Central memory CD8-positive, alpha-beta T cell (primary cell): Measurements from ENCODE around the gene ZRANB1.

Experiments used
- ATAC-seq: fragments of 150-1000 bp; cut with Tn5 transposase; replicated peaks from 2 replicates; pipeline ENCODE4 v1.10.0; 2022; ENCODE audit warnings: mild to moderate bottlenecking, moderate FRiP score, moderate number of reproducible peaks; ENCODE audit not compliant: poor library complexity, severe bottlenecking; ENCODE audit errors: extremely low read depth
- DNase-seq, 2 donors: peaks; one replicate each; pipeline ENCODE4 v3.0.0; 2021; ENCODE audit warnings: low spot score in 2 of 2
- H3K27ac Mint-ChIP-seq: one replicate; pipeline ENCODE4 v1.8.0; 2022; ENCODE audit warnings: low read depth, mild to moderate bottlenecking, moderate library complexity, mixed read lengths
- H3K27me3 Mint-ChIP-seq: one replicate; pipeline ENCODE4 v1.8.0; 2022; ENCODE audit warnings: mixed read lengths
- H3K36me3 Mint-ChIP-seq: one replicate; pipeline ENCODE4 v1.8.0; 2022; ENCODE audit warnings: mild to moderate bottlenecking, moderate library complexity, mixed read lengths; ENCODE audit not compliant: insufficient read depth
- H3K4me1 Mint-ChIP-seq: one replicate; pipeline ENCODE4 v1.8.0; 2022; ENCODE audit warnings: mixed read lengths
- H3K4me3 Mint-ChIP-seq: one replicate; pipeline ENCODE4 v1.8.0; 2022; ENCODE audit warnings: mild to moderate bottlenecking, moderate library complexity, mixed read lengths
- H3K9me3 Mint-ChIP-seq: one replicate; pipeline ENCODE4 v1.8.0; 2022; ENCODE audit warnings: mixed read lengths

Gene ZRANB1

DNA sequence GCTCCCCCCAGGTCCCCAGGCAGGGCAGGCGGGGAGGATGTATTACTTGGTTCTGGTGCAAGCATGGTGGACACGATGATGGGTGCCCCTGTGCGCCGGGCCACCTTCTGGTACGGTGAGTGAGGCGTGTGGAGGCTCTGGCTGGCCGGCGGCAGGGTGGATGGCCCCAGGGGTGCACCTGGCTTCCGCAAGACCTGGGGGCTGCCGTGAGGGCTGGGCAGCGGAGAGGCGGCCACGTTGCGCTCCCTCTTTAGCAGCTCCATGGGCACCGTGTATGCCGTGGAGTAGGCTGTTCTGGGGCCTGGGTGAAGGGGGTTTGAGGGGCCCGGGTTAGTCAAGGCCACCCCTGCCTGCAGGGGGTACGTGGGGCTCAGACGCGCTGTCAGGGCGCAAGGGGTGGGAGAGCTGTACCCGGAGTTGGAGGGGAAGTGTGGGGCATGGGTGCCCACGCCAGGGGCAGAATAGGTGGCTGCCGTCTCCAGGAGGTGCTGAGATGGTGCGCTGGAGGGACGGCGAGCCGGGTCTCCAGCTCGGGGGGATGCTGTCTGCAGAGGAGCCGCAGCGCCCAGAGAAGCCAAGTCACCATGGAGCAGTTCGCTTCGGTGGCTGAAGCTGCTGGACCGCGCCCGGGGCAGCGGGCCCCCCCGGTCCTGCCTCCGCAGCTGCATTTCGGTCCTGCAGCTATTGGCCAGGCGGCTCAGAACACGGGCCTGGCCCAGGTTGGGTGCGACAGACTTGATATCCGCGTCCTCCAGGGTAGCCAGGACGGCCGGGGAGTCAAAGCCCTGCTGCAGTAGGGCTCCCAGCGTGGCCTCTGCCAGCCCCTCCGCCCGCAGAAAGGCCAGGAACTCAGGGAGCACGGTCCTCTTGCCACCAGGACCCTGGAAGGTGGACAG lies 84.4 kb downstream of the ZRANB1 start:
- Mint-ChIP-seq H3K4me1 (peaks cover 5% of the 10 kb centered on the region), H3K27ac (no peak overlapping the region), H3K36me3 (peaks cover 3% of the 10 kb centered on the region), H3K4me3 (no peak overlapping the region), H3K9me3 (no peaks in the 10 kb centered on the region), H3K27me3 (peaks cover 31% of the 10 kb centered on the region)
- no peak for ATAC-seq
- no peak for DNase-seq

DNA sequence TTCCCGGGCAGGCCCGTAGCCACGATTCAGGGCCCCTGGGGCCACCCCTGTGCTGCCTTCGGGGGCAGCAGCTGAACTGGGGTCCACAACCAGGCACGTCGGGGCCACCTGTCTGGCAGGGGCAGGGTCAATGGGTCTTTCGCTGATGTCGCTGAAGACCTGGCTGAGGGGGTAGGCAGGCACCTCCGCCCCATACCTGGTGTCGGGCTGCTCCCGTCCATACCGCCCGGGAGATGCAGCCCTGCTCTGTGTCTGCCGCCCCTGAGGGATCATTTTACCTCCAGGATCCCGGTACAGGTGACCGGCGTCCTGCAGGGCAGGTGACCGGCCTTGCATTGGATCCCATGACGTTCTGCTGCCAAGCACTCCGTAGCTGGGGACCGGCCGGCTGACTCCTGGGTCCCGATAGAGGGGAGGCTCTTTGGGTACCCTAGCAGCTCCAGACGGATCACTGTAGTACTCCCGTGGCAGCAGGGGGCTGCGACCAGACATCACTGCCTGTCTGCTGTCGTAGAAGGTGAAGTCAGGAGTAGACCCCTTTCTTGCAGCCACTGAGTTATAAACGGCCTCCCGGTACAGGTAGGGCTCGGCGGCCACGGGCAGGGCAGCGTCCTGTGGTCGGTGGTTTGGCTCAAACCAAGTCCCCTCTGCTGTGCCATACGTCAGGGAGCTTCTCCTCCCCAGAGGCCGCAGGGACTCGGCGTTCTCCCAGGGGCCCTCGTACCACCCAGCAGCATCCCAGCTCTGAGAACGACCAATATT lies 85.2 kb downstream of the ZRANB1 start:
- ATAC-seq (no peak), DNase-seq (no peak)
- Mint-ChIP-seq H3K27ac (no peak overlapping the region), H3K27me3 (peaks cover 31% of the 10 kb centered on the region), H3K9me3 (no peaks in the 10 kb centered on the region), H3K4me3 (no peak overlapping the region), H3K4me1 (peaks cover 3% of the 10 kb centered on the region), H3K36me3 (peaks cover 1% of the 10 kb centered on the region)

DNA sequence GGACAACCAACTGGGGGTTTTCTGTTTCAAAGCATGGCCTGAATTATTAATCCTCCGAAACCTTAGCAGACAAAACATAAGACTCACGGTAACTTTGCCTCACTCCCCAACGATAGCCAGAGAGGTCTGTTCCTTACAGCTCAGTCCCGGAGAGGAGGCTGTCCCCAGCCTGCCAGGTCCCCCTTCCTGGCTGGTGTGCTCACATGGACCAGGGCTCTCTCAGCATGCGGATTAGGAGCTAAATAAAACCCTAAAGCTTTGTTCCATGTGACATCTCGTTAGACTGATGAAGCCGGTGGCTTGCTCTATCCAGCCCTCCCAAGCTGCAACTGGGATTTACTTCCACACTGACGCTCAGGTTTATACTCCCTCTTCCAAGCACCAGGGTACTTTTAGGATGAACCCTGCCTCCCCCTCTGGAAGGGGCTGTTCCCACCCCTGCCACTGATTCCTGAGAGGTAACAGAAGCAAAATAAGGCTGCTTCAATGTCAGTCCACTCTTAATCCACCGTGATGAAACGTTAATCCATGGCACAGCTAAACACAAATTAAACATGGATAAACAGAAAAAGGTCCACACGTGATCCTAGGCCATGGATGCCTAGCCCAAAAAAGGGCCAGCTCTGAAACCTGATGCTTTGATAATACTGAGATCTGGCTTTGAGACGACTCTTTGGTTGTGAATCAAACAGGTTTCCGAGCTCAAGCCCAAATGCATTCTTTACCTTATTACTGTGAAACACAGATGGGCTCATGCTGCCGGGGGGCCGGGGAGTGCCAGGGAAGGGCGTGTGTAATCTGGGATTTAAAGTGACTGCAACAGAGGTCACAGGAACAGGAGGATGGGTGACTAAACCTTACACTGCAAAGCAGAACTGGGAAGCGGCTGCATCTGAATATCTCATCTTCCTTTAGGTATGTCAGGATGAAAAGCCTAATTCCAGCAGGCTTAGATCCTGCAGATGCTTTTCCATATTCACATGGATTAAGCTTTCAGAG lies 86.2 kb downstream of the ZRANB1 start:
- Mint-ChIP-seq H3K4me1 (no peaks in the 10 kb centered on the region), H3K36me3 (peaks cover 1% of the 10 kb centered on the region), H3K4me3 (no peak overlapping the region), H3K9me3 (no peaks in the 10 kb centered on the region), H3K27ac (no peak overlapping the region), H3K27me3 (peaks cover 34% of the 10 kb centered on the region)
- ATAC-seq (no peak), DNase-seq (no peak)

DNA sequence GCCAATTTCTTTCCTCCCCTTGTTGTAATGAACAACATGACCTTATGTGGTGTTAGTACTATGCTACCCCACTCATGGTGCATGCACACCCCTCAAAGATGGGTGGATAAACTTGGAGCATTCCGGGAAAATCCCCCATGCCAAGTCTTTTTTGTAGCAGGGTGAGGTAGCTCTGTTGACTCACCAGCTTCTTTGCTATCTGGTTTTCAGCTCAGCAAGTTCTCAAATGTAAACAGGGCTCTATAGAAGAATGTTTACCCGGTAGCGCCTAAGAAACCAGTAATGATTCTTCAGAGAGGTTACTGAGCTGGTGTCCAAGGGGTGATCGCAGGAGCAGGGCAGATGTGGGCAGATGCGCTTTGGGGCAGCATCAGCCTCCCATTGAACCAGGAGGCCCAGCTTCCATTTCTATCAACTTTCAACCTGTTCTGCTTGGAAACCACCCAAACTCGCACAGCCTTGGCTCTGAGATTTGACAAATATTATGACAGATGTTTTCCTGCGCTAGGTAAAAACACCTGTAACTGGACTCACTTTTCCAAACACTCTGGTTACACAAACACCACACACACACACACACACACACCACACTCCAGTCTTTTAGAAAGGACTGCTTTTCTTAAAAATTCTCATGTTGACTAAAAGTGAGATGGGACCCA lies 87.8 kb downstream of the ZRANB1 start:
- Mint-ChIP-seq H3K27ac (no peak overlapping the region), H3K36me3 (peaks cover 1% of the 10 kb centered on the region), H3K27me3 (peaks cover 27% of the 10 kb centered on the region), H3K9me3 (no peaks in the 10 kb centered on the region), H3K4me1 (no peaks in the 10 kb centered on the region), H3K4me3 (no peak overlapping the region)
- DNase-seq (no peak), ATAC-seq (no peak)

DNA sequence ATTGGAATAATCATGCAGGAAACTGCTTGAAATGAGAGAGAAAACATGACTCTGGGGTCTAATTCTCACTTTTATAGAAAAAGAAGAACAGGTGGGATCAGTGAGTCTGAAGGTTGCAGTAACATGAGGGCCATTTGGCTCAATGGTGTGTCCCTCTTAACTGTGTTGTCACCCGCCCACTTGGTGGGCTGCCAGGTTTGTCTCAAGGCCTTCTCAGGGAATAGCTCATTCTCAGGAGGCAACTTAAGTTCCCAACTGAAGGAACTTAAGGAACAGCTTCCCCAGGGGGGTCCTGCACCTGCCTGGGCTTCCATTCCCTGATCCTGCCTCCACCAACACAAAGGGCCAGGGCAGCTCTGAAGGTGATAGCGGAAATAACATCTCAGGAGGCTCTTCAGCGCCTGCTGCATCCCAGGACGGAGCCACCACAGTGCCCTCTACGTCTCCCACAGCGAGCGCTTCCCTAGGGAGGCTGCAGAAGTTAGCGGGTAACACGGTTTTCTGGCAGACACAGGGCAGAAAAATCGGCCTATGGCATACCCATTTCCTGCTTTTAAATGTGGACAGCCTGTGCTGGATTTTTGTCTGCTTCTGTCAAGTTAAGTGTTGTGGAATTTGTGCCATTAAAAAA lies 88.8 kb downstream of the ZRANB1 start:
- Mint-ChIP-seq H3K27ac (no peak overlapping the region), H3K36me3 (peaks cover 1% of the 10 kb centered on the region), H3K9me3 (no peaks in the 10 kb centered on the region), H3K27me3 (peaks cover 29% of the 10 kb centered on the region), H3K4me1 (no peaks in the 10 kb centered on the region), H3K4me3 (no peak overlapping the region)
- ATAC-seq (no peak), DNase-seq (no peak)

DNA sequence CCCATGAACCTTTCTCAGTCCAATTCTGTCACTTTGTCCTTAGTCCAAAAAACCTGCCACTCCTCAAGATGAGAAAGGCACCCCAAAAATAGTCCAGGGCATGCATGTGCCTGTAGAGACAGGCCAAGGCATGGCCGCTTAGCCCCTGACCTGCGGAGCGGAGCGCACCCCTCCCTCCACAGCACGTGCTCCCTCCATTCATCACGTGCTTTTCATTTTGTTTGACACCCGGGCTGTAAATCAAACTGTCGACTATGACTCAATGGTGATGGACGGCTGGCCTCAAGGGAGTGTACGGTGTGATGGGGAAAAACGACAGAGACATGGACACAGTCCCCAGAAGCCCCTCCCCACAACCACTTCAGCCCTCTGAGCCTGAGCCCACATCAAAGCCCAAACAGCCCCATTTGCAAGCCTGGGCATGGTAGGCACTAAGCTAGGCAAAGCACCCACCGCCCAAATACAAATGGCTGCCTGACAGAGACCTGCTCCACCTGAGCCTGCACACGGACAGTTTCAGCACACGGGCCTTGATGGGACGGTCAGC lies 90.6 kb downstream of the ZRANB1 start:
- Mint-ChIP-seq H3K4me1 (no peaks in the 10 kb centered on the region), H3K27me3 (peaks cover 48% of the 10 kb centered on the region), H3K27ac (no peak overlapping the region), H3K36me3 (peaks cover 1% of the 10 kb centered on the region), H3K9me3 (no peaks in the 10 kb centered on the region), H3K4me3 (no peak overlapping the region)
- DNase-seq (no peak), ATAC-seq (no peak)

DNA sequence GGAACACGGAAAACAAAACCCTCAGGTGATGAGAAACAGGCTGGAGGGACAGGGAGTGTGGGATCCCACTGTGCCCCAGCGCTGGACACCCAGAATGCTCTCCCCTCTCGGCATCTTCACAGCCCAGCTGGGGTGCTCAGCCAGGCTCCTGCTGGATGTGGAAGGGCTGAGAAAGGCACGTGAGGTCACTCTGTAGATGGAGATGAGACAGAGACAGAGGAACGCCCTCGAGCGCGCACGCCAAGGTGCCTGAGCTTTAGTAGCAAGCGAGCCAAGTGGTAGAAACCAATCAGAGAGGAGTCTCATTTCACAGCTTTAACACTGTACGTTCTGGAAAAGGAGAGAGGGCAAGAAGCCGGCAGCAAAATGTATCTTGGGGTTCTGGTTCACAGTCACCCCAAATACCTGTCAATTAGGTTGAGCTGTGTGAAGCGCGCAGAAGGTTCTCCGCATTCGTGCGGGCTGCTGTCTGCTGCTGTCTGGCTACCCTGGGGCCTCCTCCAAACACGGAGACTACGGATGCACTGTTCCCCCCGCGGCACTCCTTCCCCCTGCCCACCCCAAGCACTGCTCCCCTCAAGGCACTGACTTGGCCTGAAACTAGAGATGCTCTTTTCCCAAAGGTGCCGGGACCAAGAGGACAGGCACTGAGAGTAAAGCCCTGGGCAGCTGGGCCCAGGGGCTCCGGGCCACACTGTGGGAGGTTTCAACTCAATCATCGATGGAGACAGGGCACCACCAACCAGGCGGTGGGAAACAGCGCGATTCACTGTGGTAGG lies 91.4 kb downstream of the ZRANB1 start:
- no peaks in the 10 kb centered on the region for H3K36me3 Mint-ChIP-seq
- H3K27me3 Mint-ChIP-seq: peaks cover 49% of the 10 kb centered on the region
- H3K9me3 Mint-ChIP-seq: no peaks in the 10 kb centered on the region
- ATAC-seq (no peak), DNase-seq (no peak)
- H3K4me3 Mint-ChIP-seq: no peak overlapping the region
- no peak overlapping the region for H3K27ac Mint-ChIP-seq
- H3K4me1 Mint-ChIP-seq: no peaks in the 10 kb centered on the region

DNA sequence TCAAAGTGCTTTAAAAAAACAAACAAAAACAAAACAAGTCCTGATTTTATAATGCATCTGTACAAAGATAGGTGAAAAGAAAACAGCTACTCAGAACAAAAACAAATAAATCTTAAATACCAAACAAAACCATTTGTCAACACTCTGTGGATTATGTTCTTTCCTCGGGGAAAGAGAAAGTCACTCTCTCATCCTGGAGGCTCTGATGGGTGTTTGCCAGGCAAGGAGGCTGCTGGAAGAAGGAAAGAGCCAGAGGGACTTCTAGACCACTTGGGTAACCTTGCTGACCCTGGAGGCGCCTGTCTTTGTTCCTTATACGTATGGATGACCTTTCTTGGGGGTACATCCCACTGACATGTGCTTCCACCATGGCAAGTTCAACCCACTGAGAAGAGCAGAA lies 92.8 kb downstream of the ZRANB1 start:
- Mint-ChIP-seq H3K9me3 (no peaks in the 10 kb centered on the region), H3K27ac (no peak overlapping the region), H3K36me3 (no peaks in the 10 kb centered on the region), H3K4me1 (no peaks in the 10 kb centered on the region), H3K4me3 (no peak overlapping the region), H3K27me3 (peaks cover 46% of the 10 kb centered on the region)
- ATAC-seq (no peak), DNase-seq (no peak)

DNA sequence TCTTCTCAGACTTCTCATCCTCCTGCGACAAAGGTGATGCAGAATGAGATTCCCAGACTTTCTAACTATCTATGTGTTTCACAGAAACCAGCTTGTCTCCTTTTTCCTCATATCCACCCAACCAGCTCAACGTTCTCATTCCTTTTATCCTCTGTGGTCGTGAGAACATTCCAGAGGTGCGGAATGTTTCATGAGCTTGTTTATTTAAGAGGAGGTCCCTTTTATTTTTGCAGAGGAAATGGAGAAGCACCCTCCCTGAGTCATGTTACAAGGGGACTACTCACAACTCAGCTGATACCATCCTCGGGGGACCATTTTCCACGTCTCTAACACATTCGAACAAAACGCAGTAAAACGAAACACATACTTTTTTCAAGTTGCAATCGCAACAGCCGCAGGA lies 93.2 kb downstream of the ZRANB1 start:
- DNase-seq: no peak
- no peaks in the 10 kb centered on the region for H3K36me3 Mint-ChIP-seq
- H3K4me1 Mint-ChIP-seq: no peaks in the 10 kb centered on the region
- H3K27me3 Mint-ChIP-seq: peaks cover 46% of the 10 kb centered on the region
- ATAC-seq: no peak
- no peak overlapping the region for H3K27ac Mint-ChIP-seq
- H3K9me3 Mint-ChIP-seq: no peaks in the 10 kb centered on the region
- no peak overlapping the region for H3K4me3 Mint-ChIP-seq

DNA sequence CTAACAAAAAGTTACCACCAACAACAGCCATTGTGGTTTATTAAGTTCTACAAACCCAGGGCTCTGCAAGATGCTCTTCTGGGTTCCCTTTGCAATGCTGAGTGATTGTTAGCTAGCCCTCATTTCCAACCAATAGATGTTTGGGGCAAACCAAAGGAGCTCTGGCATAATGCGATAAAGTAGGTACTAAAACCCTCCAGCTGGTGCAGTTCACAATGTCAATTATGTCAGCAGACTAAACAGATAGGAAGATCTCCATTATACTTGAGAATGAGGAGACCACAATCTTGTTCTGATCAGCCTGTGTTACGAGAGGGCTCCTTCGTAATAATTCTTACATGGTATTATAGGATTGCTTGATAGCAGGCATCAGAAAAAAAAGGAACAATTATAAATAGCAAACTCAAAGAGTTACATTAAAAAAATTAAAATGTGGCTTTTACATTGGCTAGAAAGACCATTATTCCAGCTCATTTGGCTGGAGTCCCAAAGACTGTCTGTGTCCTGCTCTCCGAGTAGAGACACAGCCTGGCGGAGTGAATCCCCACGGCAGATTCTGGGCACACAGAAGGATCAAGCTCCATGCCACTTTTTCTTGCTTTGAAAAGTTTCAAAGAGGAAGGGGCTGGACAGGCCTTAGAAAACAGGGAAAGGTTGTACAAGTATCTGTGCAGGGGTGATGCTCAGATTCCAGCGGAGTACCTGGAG lies 93.8 kb downstream of the ZRANB1 start:
- no peak overlapping the region for H3K27ac Mint-ChIP-seq
- peaks cover 46% of the 10 kb centered on the region for H3K27me3 Mint-ChIP-seq
- no peaks in the 10 kb centered on the region for H3K36me3 Mint-ChIP-seq
- ATAC-seq (no peak), DNase-seq (no peak)
- no peaks in the 10 kb centered on the region for H3K4me1 Mint-ChIP-seq
- no peaks in the 10 kb centered on the region for H3K9me3 Mint-ChIP-seq
- no peak overlapping the region for H3K4me3 Mint-ChIP-seq
